Cardiac fibroblast (primary cell): Measurements from ENCODE around the gene RCBTB2.

Source experiments
- DNase-seq, 2 donors: peaks; one replicate each; pipeline versions ENCODE4 v3.0.0 to v3.0.0-alpha.2; 2010; ENCODE audit warnings: low read depth in 2 of 2
- H3K4me3 ChIP-seq, 2 donors: replicated peaks in 1 of 2; 1 replicate in 1 of 2; 2 replicates in 1 of 2; pipeline ENCODE4 v1.5.1; 2011; ENCODE audit warnings: low read depth in 2 of 2, low read length in 2 of 2, mild to moderate bottlenecking in 2 of 2, moderate library complexity in 1 of 2
- TF ChIP-seq, protein P1 (sequence below): IDR thresholded peaks from one replicate; pipeline ENCODE4 v1.5.1; 2011; ENCODE audit warnings: low read depth, mild to moderate bottlenecking, low read length, inconsistent platforms

Gene RCBTB2

DNA sequence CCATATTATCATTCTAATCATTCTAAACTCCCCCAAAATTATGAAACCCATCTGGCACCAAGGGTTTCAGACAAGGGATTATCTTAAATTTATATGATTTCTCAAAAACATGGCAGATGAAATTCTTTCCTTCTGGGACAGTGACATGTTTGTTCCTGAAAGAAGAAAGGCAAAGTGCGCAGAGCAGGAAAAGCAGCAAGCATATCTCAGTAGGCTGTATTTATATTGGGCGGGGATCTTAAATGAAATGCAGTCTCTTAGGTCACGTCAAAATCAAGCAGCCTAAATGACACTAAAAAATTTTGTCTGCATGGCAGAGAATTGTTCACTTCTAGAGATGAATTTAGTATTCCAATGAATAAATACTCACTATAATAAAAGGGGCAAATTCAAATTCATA, 49.3 kb downstream of the RCBTB2 start:
- TF ChIP-seq, protein P1, sequence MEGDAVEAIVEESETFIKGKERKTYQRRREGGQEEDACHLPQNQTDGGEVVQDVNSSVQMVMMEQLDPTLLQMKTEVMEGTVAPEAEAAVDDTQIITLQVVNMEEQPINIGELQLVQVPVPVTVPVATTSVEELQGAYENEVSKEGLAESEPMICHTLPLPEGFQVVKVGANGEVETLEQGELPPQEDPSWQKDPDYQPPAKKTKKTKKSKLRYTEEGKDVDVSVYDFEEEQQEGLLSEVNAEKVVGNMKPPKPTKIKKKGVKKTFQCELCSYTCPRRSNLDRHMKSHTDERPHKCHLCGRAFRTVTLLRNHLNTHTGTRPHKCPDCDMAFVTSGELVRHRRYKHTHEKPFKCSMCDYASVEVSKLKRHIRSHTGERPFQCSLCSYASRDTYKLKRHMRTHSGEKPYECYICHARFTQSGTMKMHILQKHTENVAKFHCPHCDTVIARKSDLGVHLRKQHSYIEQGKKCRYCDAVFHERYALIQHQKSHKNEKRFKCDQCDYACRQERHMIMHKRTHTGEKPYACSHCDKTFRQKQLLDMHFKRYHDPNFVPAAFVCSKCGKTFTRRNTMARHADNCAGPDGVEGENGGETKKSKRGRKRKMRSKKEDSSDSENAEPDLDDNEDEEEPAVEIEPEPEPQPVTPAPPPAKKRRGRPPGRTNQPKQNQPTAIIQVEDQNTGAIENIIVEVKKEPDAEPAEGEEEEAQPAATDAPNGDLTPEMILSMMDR: no peak
- no peak for DNase-seq

DNA sequence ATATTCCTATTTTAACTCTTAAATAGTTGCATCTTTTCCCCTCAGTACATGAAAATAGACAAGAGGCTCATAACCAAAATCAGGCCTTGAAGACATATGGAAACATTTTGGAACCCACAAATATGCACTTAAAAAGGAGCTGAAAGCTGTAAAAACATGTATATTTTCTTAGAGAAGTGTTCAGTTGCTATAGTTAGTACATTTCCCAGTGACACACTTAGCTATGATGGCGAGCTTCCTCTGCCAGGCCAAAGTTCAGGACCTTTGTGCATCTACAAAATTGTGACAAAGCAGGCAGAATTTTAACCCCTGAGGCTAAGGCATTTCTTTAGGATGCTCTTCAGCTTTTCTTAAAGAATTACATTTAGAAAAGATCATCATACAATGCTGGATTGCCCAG, 54.5 kb downstream of the RCBTB2 start:
- DNase-seq: peak in 1 of 2 donors; percentile 50
- TF ChIP-seq, protein P1: no peak
- H3K4me3 ChIP-seq: no peak overlapping the region

More for the DNA sequence above, 49.3 kb downstream of the RCBTB2 start:
- no peak overlapping the region for H3K4me3 ChIP-seq

DNA sequence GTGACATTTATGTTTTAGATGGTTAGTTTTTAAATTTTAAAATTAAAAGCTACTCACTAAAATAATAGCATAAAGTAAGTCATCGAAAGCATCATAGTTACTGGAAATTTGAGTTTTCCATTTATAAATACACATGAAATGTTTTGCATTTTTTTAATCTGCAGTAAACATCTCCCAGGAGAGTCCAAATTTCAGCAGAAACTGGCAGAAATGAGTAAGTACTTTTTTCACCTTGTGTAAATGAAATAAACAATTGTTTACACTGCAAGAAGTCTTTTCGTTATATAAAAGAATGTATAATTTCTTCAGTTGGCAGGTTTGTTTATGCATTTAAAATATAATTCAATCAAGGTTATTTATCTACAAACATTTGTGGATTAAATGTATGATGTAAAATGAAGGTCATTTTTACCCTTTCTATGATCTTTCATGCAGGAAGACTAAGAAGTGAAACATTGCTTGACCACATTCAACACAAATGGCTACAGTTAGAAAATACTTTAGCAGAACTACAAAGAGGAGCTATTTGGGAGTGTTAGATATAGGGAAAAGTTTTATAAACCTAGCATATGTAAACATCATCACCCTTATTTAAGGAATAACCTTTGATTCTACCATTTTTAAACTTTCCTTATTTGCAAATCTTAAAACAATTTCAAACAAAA, 55.6 kb downstream of the RCBTB2 start:
- TF ChIP-seq, protein P1: no peak
- H3K4me3 ChIP-seq: no peak overlapping the region
- DNase-seq: no peak

DNA sequence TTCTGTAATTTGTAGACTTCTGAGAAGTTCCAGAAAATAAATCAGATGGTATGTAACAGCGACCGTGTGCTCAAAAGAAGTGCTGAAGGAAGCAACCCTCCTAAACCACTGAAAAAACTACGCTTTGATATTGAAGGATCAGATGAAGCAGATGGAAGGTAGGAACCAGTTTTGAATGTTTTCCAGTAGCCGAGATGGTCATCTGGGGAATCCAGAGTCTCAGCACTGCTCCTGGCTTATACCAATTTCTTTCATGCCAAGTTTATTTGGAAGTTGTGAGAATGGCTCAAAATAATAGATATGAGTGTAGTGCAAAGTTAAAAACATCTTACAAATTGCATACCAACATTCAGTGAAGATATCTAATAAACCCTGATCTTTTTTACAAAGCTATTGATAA, 56.2 kb downstream of the RCBTB2 start:
- no peak overlapping the region for H3K4me3 ChIP-seq
- TF ChIP-seq, protein P1: no peak
- no peak for DNase-seq

DNA sequence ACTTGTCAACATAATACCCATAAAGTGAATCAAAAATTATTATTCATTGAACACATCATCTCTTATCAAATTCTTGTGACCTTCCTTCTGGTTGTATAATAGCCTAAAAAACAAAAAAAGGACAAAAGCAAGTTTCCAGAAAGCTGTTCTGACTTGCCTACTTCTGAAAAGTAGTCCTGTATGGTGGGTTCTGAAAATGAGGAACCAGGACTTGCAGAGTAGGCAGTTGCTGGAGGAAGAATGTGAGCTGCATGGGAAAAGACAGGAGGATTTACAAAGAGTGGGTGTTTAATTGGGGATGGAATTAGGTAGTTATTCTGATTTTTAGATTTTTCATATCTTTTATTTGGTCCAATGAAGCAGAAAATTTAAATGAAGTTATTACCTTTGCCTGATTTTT, 56.7 kb downstream of the RCBTB2 start:
- TF ChIP-seq, protein P1: no peak
- no peak overlapping the region for H3K4me3 ChIP-seq
- DNase-seq: no peak

DNA sequence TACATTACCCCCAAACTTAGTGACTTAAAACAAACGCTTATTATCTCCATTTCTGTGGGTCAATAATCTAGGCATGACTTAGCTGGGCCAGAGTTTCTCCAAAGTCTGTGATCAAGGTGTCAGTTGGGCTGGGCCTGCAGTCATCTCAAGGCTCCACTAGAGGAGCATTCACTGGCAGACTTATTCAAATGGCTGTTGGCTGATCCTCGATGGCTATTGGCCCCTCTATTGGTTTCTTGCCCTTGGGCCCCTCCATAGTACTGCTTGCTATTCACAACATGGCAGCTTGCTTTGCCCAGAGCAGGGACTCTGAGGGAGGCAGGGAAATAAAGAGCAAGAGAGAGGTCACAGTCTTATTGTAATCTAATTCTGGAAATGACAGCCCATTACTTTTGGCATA, 57.6 kb downstream of the RCBTB2 start:
- DNase-seq: no peak
- no peak overlapping the region for H3K4me3 ChIP-seq
- TF ChIP-seq, protein P1: no peak
